Measurements from ENCODE around the gene PTPRZ1.

DNA sequence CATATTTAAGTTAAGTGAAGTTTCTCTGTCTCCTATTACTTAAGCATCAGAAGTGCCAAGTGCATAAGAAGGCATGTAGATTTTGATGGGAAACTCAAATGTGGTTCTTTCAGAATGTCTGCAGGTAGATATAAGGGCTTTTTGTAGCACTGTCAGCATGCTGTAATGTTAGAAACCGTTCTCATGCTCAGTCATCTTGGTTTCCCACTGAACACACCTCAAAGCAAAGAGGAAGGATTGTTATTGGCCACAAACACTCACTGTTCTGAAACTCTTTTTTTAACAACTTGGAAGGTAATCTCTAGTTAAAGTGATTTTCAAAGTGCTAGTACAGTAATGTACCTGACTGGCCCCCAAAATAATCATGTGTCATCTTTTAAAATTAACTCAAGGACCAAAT is 145.1 kb downstream of the PTPRZ1 start:
- TF ChIP-seq, protein P1, sequence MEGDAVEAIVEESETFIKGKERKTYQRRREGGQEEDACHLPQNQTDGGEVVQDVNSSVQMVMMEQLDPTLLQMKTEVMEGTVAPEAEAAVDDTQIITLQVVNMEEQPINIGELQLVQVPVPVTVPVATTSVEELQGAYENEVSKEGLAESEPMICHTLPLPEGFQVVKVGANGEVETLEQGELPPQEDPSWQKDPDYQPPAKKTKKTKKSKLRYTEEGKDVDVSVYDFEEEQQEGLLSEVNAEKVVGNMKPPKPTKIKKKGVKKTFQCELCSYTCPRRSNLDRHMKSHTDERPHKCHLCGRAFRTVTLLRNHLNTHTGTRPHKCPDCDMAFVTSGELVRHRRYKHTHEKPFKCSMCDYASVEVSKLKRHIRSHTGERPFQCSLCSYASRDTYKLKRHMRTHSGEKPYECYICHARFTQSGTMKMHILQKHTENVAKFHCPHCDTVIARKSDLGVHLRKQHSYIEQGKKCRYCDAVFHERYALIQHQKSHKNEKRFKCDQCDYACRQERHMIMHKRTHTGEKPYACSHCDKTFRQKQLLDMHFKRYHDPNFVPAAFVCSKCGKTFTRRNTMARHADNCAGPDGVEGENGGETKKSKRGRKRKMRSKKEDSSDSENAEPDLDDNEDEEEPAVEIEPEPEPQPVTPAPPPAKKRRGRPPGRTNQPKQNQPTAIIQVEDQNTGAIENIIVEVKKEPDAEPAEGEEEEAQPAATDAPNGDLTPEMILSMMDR (conservative IDR thresholded peaks at IDR 0.05 in 1 of 2, IDR thresholded peaks at IDR 0.05 in 1 of 2; ENCODE audit: extremely low read depth in 1 of 2, insufficient read depth in 1 of 2, low read depth in 1 of 2, low read length in 2 of 2): no peak
- no peak for TF ChIP-seq EZH2 (IDR thresholded peaks at IDR 0.05; ENCODE audit: borderline replicate concordance, low read length)

All from mammary epithelial cell (primary cell).